B cell (primary cell): ENCODE data around the gene ASIP. TPM values are rescaled to one million over a fixed set of nuclear protein-coding genes. Genes with fewer than 3 reads are reported as not detected.
"Not testable (repeated sequence)": the region's sequence is repeated elsewhere in the genome, so short reads cannot be mapped to it uniquely, and the experiment has no call there.

Experiments used
- ATAC-seq: fragments of 200-7000 bp; cut with Tn5 transposase; one replicate; pipeline ENCODE4 v1.10.0; 2021; ENCODE audit warnings: low read depth, mild to moderate bottlenecking, moderate number of reproducible peaks, moderate library complexity
- CTCF ChIA-PET: fragments of 350-600 bp; sonication (Branson Sonifier 250); formaldehyde crosslinking; loops from one replicate; lab custom pipeline; 2021; ENCODE audit warnings: antibody characterized with exemption, inconsistent platforms; lab: Charles Lee
- POLR2A ChIA-PET: fragments of 350-600 bp; sonication (Branson Sonifier 250); formaldehyde crosslinking; loops from one replicate; lab custom pipeline; 2021; ENCODE audit warnings: antibody characterized with exemption; lab: Charles Lee
- DNase-seq: peaks from one replicate; pipeline ENCODE4 v3.0.0; 2013
- H2AFZ ChIP-seq: 2 replicates; pipeline ENCODE4 v1.6.1; 2012; ENCODE audit warnings: mild to moderate bottlenecking, low read depth, low read length; ENCODE audit not compliant: insufficient read depth, poor library complexity, severe bottlenecking
- H3K27ac ChIP-seq, 2 donors: 1 replicate in 1 of 2; 2 replicates in 1 of 2; pipeline ENCODE4 v1.5.1; 2012 to 2013; ENCODE audit warnings: low read length in 2 of 2, mild to moderate bottlenecking in 2 of 2, moderate library complexity in 1 of 2
- H3K27me3 ChIP-seq, 4 experiments: fragments of 200-600 bp in 1 of 4; sonication (generic) in 1 of 4; replicated peaks in 1 of 4; 1 replicate in 2 of 4; 2 replicates in 2 of 4; pipeline versions ENCODE4 v1.6.1 to v1.7.0; 2013 to 2016; ENCODE audit warnings: low read length in 3 of 4, mild to moderate bottlenecking in 2 of 4, mixed read lengths in 1 of 4, moderate library complexity in 1 of 4; ENCODE audit not compliant: insufficient read depth in 4 of 4, control insufficient read depth in 3 of 4; ENCODE audit errors: control extremely low read depth in 1 of 4
- H3K36me3 ChIP-seq, 2 experiments: replicated peaks in 1 of 2; 1 replicate in 1 of 2; 2 replicates in 1 of 2; pipeline versions ENCODE4 v1.6.1 to v1.7.1; 2013; ENCODE audit warnings: low read length in 1 of 2; ENCODE audit not compliant: insufficient read depth in 2 of 2, control insufficient read depth in 1 of 2; ENCODE audit errors: control extremely low read depth in 1 of 2, extremely low read depth in 1 of 2
- H3K4me1 ChIP-seq, 2 donors: fragments of 200-600 bp in 1 of 2; sonication (generic) in 1 of 2; 1 replicate in 1 of 2; 2 replicates in 1 of 2; pipeline versions ENCODE4 v1.5.1 to v1.6.1; 2013 to 2017; ENCODE audit warnings: low read length in 2 of 2; ENCODE audit not compliant: control insufficient read depth in 2 of 2, insufficient read depth in 2 of 2
- H3K4me2 ChIP-seq: replicated peaks from 2 replicates; pipeline ENCODE3; 2012; ENCODE audit warnings: mild to moderate bottlenecking, low read depth, low read length; ENCODE audit not compliant: poor library complexity, severe bottlenecking
- H3K4me3 ChIP-seq, 5 experiments: fragments of 200-600 bp in 1 of 5; sonication (generic) in 1 of 5; 1 replicate in 3 of 5; 2 replicates in 2 of 5; pipeline versions ENCODE4 v1.5.1 to v1.7.0; 2011 to 2016; ENCODE audit warnings: low read length in 4 of 5, mild to moderate bottlenecking in 4 of 5, low read depth in 2 of 5, control low read depth in 1 of 5, moderate library complexity in 1 of 5; ENCODE audit not compliant: insufficient read depth in 1 of 5; ENCODE audit errors: control extremely low read depth in 1 of 5, extremely low read depth in 1 of 5
- H3K79me2 ChIP-seq: fragments of 200-600 bp; sonication (generic); one replicate; pipeline ENCODE4 v1.6.0; 2016; ENCODE audit warnings: low read length; ENCODE audit not compliant: control insufficient read depth, insufficient read depth
- H3K9ac ChIP-seq: fragments of 200-600 bp; sonication (generic); 2 replicates; pipeline ENCODE4 v1.6.1; 2017; ENCODE audit warnings: mild to moderate bottlenecking, low read length, moderate library complexity
- H3K9me3 ChIP-seq, 3 donors: one replicate each; pipeline versions ENCODE4 v1.6.1 to v1.7.1; 2013; ENCODE audit warnings: low read length in 2 of 3; ENCODE audit not compliant: control insufficient read depth in 2 of 3, insufficient read depth in 1 of 3; ENCODE audit errors: control extremely low read depth in 1 of 3
- H4K20me1 ChIP-seq: 2 replicates; pipeline ENCODE4 v1.6.0; 2012; ENCODE audit warnings: mild to moderate bottlenecking, low read length; ENCODE audit not compliant: insufficient read depth, control insufficient read depth, poor library complexity, severe bottlenecking
- H3K27ac Mint-ChIP-seq: one replicate; pipeline ENCODE4 v1.8.0; 2021; ENCODE audit warnings: mixed read lengths
- H3K27me3 Mint-ChIP-seq: one replicate; pipeline ENCODE4 v1.8.0; 2021; ENCODE audit warnings: mixed read lengths
- H3K4me1 Mint-ChIP-seq: one replicate; pipeline ENCODE4 v1.8.0; 2021; ENCODE audit warnings: mixed read lengths
- H3K4me3 Mint-ChIP-seq: one replicate; pipeline ENCODE4 v1.8.0; 2021; ENCODE audit warnings: mixed read lengths
- H3K9me3 Mint-ChIP-seq: one replicate; pipeline ENCODE4 v1.8.0; 2022; ENCODE audit warnings: mixed read lengths; ENCODE audit not compliant: insufficient read depth
- CTCF ChIP-seq: fragments of 200-600 bp; IDR thresholded peaks from one replicate; pipeline ENCODE4 v1.8.0; 2022; ENCODE audit warnings: antibody characterized with exemption, mild to moderate bottlenecking
- EZH2 ChIP-seq: IDR thresholded peaks from 2 replicates; pipeline ENCODE4 v1.6.1; 2012; ENCODE audit warnings: borderline replicate concordance, low read depth, mild to moderate bottlenecking, moderate library complexity, low read length; ENCODE audit not compliant: insufficient read depth, poor library complexity, severe bottlenecking
- WGBS: methylation state at CpG from one replicate; pipeline ENCODE4 v1.1.5; 2013; ENCODE audit warnings: missing lambda C conversion rate; ENCODE audit not compliant: insufficient coverage; 5-methylcytosine and 5-hydroxymethylcytosine counted together
- intact Hi-C: fragments of 100-400 bp; cut with micrococcal nuclease; formaldehyde crosslinking; loops from one replicate; pipeline ENCODE4 v1.10.0; 2022
- polyA plus RNA-seq: library from polyadenylated mRNA; depleted of rRNA; stranded (reverse); fragments of >200 nt; gene quantifications from 2 replicates; pipeline ENCODE4 v1.2.3, GENCODE V29; 2012
- total RNA-seq, 2 donors: library from RNA; stranded (reverse); fragments of 120-200 nt in 1 of 2; gene quantifications; 1 replicate in 1 of 2; 2 replicates in 1 of 2; pipeline versions ENCODE4 v1.2.3 to v1.2.4, GENCODE V29; 2013 to 2022

ASIP gene
- total and polyA plus RNA-seq, 2 donors (not counting 1 experiment from before 2014, with no cell fraction given): 0.24 TPM; not detected in 1

DNA sequence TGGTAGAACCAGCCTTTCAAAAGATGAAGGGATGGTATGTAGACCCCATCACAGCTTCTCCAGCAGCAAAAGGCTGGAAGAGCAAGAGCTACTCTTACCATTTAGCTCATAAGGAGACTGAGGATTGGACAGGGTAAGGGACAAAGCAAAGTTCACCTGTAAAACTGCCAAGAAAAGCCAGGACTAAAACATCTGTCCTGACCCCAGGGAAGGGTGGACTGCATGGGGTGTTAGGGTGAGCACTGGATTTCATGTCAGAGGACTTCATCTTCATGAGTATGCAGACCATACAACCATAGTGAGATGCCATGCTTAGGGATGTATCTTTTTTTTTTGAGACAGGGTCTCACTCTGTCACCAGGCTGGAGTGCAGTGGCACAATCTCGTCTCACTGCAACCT lies 42.6 kb downstream of the ASIP start:
- Histone ChIP-seq H3K4me2 (no peak overlapping the region), H3K9me3 (no peaks in the 10 kb centered on the region), H3K79me2 (no peaks in the 10 kb centered on the region), H2AFZ (no peak overlapping the region), H4K20me1 (no peaks in the 10 kb centered on the region), H3K27ac (no peak overlapping the region), H3K4me3 (no peak overlapping the region), H3K36me3 (peaks cover 7 to 32% of the 10 kb centered on the region in 2 experiments), H3K4me1 (no peaks in the 10 kb centered on the region), H3K9ac (no peak overlapping the region), H3K27me3 (no peaks in the 10 kb centered on the region)
- ChIA-PET POLR2A (no interaction called here), CTCF (interaction anchor here (0.6 kb wide), 1 partner anchor 16 kb away, joined by 3 read pairs; no protein-coding TSS in a partner anchor)
- Mint-ChIP-seq H3K9me3 (no peaks in the 10 kb centered on the region), H3K4me1 (no peaks in the 10 kb centered on the region), H3K27ac (no peak overlapping the region), H3K4me3 (no peak overlapping the region), H3K27me3 (no peaks in the 10 kb centered on the region)
- ATAC-seq (no peak), DNase-seq (no peak)
- no CpG with 5 or more reads among the region's 1 CpG for WGBS
- no peak for TF ChIP-seq EZH2
- TF ChIP-seq CTCF: no peak
- intact Hi-C loops: no loop called here

DNA sequence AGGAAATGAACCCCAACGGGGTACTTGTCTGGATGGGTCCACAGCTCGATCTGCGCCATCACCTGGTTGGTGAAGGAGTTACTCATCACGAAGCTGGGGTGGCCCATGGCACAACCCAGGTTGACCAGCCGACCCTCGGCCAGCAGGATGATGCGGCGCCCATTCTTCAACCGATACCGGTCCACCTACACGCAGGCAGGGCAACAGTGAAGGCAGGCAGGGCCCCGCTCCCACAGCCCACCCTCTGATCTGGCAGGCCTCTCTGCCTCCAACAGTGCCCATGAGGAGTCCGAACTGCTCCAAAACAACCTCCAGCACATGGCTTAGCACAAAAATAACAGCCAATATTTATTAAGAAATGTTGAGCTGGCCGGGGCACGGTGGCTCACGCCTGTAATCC lies 44.2 kb downstream of the ASIP start:
- Mint-ChIP-seq H3K4me3 (no peak overlapping the region), H3K4me1 (no peaks in the 10 kb centered on the region), H3K27ac (no peak overlapping the region), H3K27me3 (no peaks in the 10 kb centered on the region), H3K9me3 (no peaks in the 10 kb centered on the region)
- H3K9me3 ChIP-seq: no peaks in the 10 kb centered on the region
- H2AFZ ChIP-seq: no peak overlapping the region
- ATAC-seq (no peak), DNase-seq (no peak)
- H4K20me1 ChIP-seq: no peaks in the 10 kb centered on the region
- H3K27me3 ChIP-seq: no peaks in the 10 kb centered on the region
- H3K36me3 ChIP-seq: peaks cover 7 to 38% of the 10 kb centered on the region in 2 experiments
- no peak overlapping the region for H3K4me3 ChIP-seq
- H3K9ac ChIP-seq: no peak overlapping the region
- no peak overlapping the region for H3K27ac ChIP-seq
- no peak overlapping the region for H3K4me2 ChIP-seq
- CTCF ChIA-PET: no interaction called here
- POLR2A ChIA-PET: no interaction called here
- intact Hi-C loops: no loop called here
- no peak for TF ChIP-seq EZH2
- no peaks in the 10 kb centered on the region for H3K79me2 ChIP-seq
- no peaks in the 10 kb centered on the region for H3K4me1 ChIP-seq
- 97% methylated on average over 15 of the region's 16 CpGs for WGBS

- H3K4me3 Mint-ChIP-seq, DNase-seq, POLR2A ChIA-PET, H3K4me1 Mint-ChIP-seq, H3K4me1 ChIP-seq, H3K79me2 ChIP-seq, intact Hi-C loops, H3K4me2 ChIP-seq, CTCF ChIA-PET, ATAC-seq, H3K27me3 Mint-ChIP-seq, H3K27ac ChIP-seq, H3K9ac ChIP-seq, H2AFZ ChIP-seq, H3K9me3 ChIP-seq, H3K9me3 Mint-ChIP-seq, H3K27ac Mint-ChIP-seq, H4K20me1 ChIP-seq, H3K4me3 ChIP-seq, H3K27me3 ChIP-seq: not testable (repeated sequence)
- H3K36me3 ChIP-seq: peaks cover 7 to 49% of the 10 kb centered on the region in 2 experiments
- WGBS: 100% methylated on average over 5 of the region's 5 CpGs
These were observed 46.3 kb downstream of the ASIP start for GRCh38 chr20:34287500-34287899.
